ENCODE data around the gene COPZ1. TPM values are rescaled to one million over a fixed set of nuclear protein-coding genes. Genes with fewer than 3 reads are reported as not detected.
"Not testable (repeated sequence)": the region's sequence is repeated elsewhere in the genome, so short reads cannot be mapped to it uniquely, and the experiment has no call there.

The COPZ1 gene
- total RNA-seq, 1 donor from 2014 or later, result 116 TPM

GRCh38 chr12:54325442-54326109, 645 bp downstream of the COPZ1 start:
- DNase-seq; intact Hi-C loops (cut with DNase I); ATAC-seq (ENCODE audit: poor library complexity): not testable (repeated sequence)

DNA sequence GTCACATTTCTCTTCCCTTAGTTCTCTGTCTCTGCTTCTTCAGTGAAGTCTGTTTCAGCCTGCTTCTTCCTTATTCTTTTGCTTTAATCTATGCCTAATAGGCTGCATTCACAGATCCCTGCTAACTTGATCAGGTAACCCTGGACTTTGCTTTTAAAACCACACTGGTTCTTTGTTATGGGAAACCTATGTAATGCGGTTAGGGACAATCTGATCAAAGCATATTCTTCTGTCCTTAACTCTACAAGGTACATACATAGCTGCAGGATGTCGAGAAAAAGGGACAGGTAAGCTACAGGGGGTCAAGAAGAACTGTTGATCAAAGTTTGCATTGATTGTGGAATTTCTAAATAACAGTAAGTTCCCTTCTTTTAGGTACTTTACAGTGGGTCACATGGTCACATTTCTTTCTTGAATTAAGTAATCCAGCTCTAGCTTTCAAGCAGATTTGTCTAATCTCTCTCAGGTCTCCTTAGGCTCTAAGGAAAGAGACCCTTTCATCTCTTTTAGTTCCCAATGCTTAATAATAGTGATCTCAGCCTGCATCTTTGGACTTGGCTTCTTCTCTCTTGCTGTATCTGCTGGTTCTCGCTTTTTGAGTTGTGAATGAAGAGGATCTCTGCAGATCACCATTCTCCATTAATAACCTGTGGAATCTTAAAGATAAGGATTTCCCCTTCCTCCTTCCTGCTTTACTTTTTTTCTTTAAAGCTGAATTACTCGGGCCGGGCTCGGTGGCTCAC, 3.8 kb downstream of the COPZ1 start:
- ATAC-seq (ENCODE audit: poor library complexity) (no peak), DNase-seq (no peak)
- intact Hi-C loops (cut with DNase I), result no loop called here

DNA sequence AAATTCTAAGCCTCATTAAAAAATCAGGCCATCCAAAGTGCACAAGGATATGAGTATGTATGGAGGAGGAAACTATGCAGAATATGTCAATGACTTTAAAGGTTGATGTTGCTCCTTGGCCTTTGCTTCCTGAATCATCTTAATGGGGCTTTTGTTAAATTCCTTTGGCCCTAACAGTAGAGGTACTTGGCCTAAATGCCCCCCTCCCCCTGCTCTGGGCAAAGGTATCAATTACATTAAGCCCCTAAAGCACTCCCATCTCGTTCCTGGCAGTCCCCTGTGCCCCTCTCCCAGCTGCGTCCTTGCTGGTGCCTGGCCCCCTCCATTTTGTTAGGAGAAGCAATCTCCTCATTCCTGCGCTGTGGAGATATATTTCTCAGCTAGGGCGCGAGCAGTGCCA, 4.8 kb downstream of the COPZ1 start:
- DNase-seq (no peak), ATAC-seq (ENCODE audit: poor library complexity) (no peak)
- intact Hi-C loops (cut with DNase I), result no loop called here

DNA sequence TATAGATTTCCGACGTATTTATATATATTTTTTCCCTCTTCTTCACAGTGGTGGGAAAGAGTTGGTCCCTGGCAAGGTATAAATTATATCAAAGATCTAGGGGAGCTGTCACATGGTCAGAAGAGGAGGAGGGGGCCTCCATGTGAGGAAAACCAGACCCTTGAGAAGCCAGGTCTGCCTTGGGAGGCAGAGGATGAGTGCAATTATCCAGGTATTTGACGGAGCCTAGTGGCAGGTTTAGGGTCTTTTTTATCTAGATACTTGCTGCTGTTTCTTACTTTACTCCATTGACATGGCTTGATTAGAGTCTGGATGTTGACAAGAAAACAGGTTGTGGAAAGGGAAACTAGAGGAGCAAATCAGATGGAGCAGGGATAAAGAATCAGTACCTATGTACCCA, 5.5 kb downstream of the COPZ1 start:
- DNase-seq (no peak), ATAC-seq (ENCODE audit: poor library complexity) (no peak)
- intact Hi-C loops (cut with DNase I), result no loop called here

- DNase-seq (no peak), ATAC-seq (ENCODE audit: poor library complexity) (no peak)
- intact Hi-C loops (cut with DNase I), result no loop called here
Measured at GRCh38 chr12:54331461-54331860, 6.5 kb downstream of the COPZ1 start.

- DNase-seq (no peak), ATAC-seq (ENCODE audit: poor library complexity) (no peak)
- intact Hi-C loops (cut with DNase I), result no loop called here
Measured at GRCh38 chr12:54333420-54334034, 8.6 kb downstream of the COPZ1 start.

DNA sequence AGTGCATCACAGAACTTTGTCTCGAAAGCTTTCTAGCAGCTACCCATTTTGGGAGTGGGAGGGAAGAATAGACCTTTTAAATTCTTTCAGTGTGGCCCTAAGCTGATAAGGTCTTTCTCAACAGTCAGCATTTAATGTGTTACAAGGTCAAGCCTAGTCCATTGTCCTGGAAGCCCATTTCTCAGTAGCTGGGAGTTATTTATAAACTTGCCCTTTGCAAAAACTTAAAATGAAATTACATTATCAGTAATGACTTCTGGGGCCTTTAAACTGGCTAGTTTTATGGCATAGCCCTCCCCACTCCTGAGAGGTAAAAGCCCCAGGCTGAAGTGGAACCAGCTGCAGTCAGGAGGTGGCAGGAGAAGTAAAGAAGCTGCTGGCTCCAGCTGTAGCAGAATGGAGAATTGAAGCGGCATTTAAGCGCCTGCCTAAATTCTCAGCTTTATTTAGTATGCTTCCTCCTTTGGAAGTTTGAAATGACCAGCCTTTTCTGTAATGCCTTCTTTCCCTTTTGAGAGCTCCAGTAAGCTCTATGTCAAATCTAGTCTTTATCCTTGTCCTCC, 12.4 kb downstream of the COPZ1 start:
- peak; percentile 72 for ATAC-seq (ENCODE audit: poor library complexity)
- intact Hi-C loops (cut with DNase I), result no loop called here
- DNase-seq, result no peak

GRCh38 chr12:54337854-54338650, 13.1 kb downstream of the COPZ1 start:
- ATAC-seq (ENCODE audit: poor library complexity) (peak; percentile 56), DNase-seq (no peak)
- intact Hi-C loops (cut with DNase I), result no loop called here

GRCh38 chr12:54338698-54339296, 13.9 kb downstream of the COPZ1 start:
- no peak for DNase-seq
- ATAC-seq (ENCODE audit: poor library complexity), result no peak
- intact Hi-C loops (cut with DNase I), result no loop called here

GRCh38 chr12:54340846-54341245, 15.9 kb downstream of the COPZ1 start:
- DNase-seq (no peak), ATAC-seq (ENCODE audit: poor library complexity) (no peak)
- intact Hi-C loops (cut with DNase I), result no loop called here

- no peak for ATAC-seq (ENCODE audit: poor library complexity)
- intact Hi-C loops (cut with DNase I), result no loop called here
Measured at GRCh38 chr12:54341378-54342300, 16.7 kb downstream of the COPZ1 start.

GRCh38 chr12:54349036-54349435, 24.1 kb downstream of the COPZ1 start:
- intact Hi-C loops (cut with DNase I), result no loop called here
- ATAC-seq (ENCODE audit: poor library complexity) (no peak), DNase-seq (no peak)

More at GRCh38 chr12:54341378-54342300, 16.7 kb downstream of the COPZ1 start:
- DNase-seq, result no peak

DNA sequence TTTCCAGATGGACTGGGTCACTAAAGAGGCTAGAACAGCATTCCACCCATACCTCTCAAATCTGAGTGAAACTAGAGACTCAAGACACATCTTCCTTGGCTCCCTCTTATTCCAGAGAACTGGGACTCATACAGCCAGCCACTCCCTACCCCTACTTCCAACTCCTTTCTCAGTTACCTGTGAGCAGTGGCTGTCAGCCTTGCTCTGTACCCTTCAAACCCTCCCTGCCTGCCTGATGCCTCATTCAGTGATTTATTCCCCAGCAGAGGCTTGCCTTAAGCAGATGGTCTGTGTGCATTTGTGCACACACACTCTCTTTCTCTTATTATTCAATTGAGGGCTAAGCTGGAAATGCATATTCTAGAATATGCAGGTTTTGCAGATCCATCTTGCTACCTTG, 24.7 kb downstream of the COPZ1 start:
- no peak for DNase-seq
- no peak for ATAC-seq (ENCODE audit: poor library complexity)
- intact Hi-C loops (cut with DNase I), result no loop called here

- ATAC-seq (ENCODE audit: poor library complexity) (no peak), DNase-seq (no peak)
- intact Hi-C loops (cut with DNase I), result no loop called here
Measured at GRCh38 chr12:54350743-54351142, 25.8 kb downstream of the COPZ1 start.

DNA sequence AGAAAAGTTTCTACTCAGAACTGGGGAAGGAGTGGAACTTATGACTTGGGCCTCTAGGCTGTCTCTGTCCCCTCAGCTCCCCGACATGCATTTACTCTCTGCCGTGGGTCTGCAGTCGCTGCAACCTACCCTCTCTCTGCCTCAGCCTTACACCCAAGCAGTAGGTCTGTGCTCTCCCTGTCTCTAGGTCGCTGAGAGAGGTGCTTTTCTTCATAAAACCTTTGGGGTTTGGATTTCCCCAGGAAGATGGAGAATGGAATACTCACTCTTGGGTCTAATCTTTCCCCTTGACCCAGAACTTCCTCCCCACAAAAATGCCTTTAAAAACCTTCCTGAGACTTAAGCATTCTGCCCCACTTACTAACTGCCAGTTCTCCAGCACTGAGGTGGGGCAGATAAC, 26.4 kb downstream of the COPZ1 start:
- intact Hi-C loops (cut with DNase I), result no loop called here
- ATAC-seq (ENCODE audit: poor library complexity) (no peak), DNase-seq (no peak)

DNA sequence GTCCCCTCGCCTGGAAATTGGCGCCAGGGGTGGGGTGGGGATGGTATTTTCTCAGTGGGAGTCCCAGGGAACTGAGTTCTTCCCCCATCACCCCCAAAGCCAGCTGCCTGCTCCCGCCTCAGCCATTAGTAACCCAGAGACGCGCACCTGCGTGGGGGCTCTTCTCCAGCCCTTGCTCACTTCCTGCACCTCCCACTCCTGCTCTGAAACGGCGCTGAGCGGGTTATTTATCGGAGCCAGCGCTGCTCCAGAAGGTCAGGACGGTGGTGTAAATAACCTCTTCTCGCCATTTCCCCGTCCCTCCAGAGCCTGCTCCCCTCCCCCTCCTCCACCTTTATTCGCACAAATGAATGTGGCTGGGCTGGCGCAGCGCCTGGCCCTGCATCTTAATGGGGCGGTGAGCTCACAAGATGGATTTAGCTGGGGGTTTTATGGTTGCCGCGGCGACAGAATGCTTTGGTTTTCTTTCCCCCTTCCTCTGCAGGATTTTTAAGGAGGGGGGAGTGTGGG, 27.1 kb downstream of the COPZ1 start:
- DNase-seq (peak; percentile 73), ATAC-seq (ENCODE audit: poor library complexity) (peak; percentile 76)
- intact Hi-C loops (cut with DNase I), result no loop called here

All from Right ventricle myocardium superior (tissue), 1 donor.